ENCODE data around the gene HNRNPA1L2. TPM values are rescaled to one million over a fixed set of nuclear protein-coding genes. Genes with fewer than 3 reads are reported as not detected.
"Not testable (repeated sequence)": the region's sequence is repeated elsewhere in the genome, so short reads cannot be mapped to it uniquely, and the experiment has no call there.

HNRNPA1L2 gene
- total RNA-seq, 1 donor from 2014 or later = 3.2 TPM

DNA sequence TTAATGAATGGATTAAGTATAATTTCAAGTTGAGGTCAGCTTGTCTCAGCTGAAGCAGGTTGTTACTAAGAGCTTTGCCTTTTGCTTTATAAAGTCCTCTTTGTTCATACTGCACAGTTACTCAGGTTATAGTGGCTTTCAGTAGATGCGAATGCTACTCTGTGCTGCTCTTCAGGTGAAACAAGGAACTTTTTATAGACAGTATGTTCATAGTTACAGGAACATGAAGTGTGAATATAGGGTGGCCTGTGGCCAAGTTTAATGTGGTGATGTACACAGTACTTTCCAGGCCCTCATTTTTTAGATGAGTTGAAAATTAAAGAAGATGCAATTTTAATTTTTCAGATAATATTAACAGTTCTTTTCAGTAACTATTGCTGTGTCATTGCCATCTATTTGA lies 31.2 kb downstream of the HNRNPA1L2 start:
- intact Hi-C loops (cut with micrococcal nuclease) = no loop called here
- Histone ChIP-seq H3K27ac (replicated peaks) (no peak overlapping the region), H3K27me3 (ENCODE audit: low read depth) (no peaks in the 10 kb centered on the region), H3K9me3 (replicated peaks) (no peaks in the 10 kb centered on the region), H3K4me3 (no peak overlapping the region), H3K36me3 (peaks cover 47% of the 10 kb centered on the region), H3K4me1 (peaks cover 4% of the 10 kb centered on the region)
- TF ChIP-seq, protein P1, sequence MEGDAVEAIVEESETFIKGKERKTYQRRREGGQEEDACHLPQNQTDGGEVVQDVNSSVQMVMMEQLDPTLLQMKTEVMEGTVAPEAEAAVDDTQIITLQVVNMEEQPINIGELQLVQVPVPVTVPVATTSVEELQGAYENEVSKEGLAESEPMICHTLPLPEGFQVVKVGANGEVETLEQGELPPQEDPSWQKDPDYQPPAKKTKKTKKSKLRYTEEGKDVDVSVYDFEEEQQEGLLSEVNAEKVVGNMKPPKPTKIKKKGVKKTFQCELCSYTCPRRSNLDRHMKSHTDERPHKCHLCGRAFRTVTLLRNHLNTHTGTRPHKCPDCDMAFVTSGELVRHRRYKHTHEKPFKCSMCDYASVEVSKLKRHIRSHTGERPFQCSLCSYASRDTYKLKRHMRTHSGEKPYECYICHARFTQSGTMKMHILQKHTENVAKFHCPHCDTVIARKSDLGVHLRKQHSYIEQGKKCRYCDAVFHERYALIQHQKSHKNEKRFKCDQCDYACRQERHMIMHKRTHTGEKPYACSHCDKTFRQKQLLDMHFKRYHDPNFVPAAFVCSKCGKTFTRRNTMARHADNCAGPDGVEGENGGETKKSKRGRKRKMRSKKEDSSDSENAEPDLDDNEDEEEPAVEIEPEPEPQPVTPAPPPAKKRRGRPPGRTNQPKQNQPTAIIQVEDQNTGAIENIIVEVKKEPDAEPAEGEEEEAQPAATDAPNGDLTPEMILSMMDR (IDR thresholded peaks at IDR 0.05; ENCODE audit: borderline replicate concordance) = no peak
- DNase-seq = no peak

DNA sequence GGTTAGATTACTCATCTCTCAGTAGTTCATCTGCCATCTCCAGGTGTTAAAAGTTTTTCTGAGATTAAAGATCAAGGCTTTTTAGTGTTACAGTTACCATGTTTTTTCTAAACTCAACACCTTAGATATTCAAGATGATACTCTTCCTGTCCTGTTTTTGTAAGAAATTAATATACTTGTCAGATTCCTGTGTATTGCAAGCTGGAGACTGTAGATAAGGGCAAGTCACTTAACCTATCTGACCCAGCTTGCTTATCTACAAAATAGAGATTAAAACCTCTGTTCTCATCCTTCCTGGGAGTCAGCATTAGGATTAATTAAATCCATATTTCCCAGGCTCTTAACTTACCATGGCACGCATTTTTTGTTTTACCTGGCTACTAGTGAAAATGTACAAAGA lies 35.6 kb downstream of the HNRNPA1L2 start:
- Histone ChIP-seq H3K9me3 (replicated peaks) (no peaks in the 10 kb centered on the region), H3K4me1 (no peaks in the 10 kb centered on the region), H3K36me3 (peaks cover 75% of the 10 kb centered on the region), H3K27ac (replicated peaks) (no peak overlapping the region), H3K27me3 (ENCODE audit: low read depth) (no peaks in the 10 kb centered on the region), H3K4me3 (no peak overlapping the region)
- TF ChIP-seq, protein P1 (IDR thresholded peaks at IDR 0.05; ENCODE audit: borderline replicate concordance) = no peak
- DNase-seq = no peak
- intact Hi-C loops (cut with micrococcal nuclease) = no loop called here

DNA sequence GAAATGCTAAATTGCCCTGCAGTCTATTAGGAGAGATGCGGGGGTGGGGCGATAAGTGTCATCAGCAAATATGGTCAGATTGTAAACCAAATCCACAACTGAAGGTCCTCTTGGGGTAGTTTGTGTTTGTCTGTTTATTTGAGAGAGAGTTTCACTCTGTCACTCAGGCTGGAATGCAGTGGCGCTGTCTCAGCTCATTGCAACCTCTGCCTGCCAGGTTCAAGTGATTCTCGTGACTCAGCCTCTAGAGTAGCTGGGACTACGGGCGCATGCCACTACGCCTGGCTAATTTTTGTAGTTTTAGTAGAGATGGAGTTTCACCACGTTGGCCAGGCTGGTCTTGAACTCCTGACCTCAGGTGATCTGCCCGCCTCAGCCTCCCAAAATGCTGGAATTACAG lies 43.6 kb downstream of the HNRNPA1L2 start:
- H3K27ac ChIP-seq (replicated peaks); H3K4me3 ChIP-seq; H3K4me1 ChIP-seq; H3K9me3 ChIP-seq (replicated peaks); H3K27me3 ChIP-seq (ENCODE audit: low read depth); intact Hi-C loops (cut with micrococcal nuclease); DNase-seq: not testable (repeated sequence)
- H3K36me3 ChIP-seq = peaks cover 81% of the 10 kb centered on the region

DNA sequence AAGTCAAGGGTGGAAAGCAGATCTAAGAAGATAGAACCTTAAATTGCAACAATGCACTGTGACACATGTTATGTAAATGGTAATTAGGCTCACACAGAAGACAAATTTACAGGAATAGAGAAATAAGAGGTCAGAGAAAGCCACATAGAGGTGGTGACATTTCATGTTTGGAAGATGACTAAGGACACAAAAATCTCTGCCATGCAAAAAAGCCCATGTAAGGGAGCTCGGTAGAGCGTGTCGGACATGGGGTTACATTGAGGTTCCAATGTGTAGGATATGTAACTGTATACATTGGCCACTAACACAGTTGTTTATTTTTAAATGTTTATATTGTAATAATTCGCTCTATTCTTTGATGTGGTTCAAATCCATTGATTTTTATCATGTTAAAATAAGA lies 44.1 kb downstream of the HNRNPA1L2 start:
- Histone ChIP-seq H3K4me3 (no peak overlapping the region), H3K4me1 (no peaks in the 10 kb centered on the region), H3K36me3 (peaks cover 80% of the 10 kb centered on the region), H3K27ac (replicated peaks) (no peak overlapping the region), H3K9me3 (replicated peaks) (no peaks in the 10 kb centered on the region), H3K27me3 (ENCODE audit: low read depth) (no peaks in the 10 kb centered on the region)
- TF ChIP-seq, protein P1 (IDR thresholded peaks at IDR 0.05; ENCODE audit: borderline replicate concordance) = no peak
- DNase-seq = no peak
- intact Hi-C loops (cut with micrococcal nuclease) = no loop called here

Other genes starting within 250 kb of the HNRNPA1L2 start
- gene THSD1, start 236.3 kb upstream of the HNRNPA1L2 start, total RNA-seq = 4.2 TPM
- 32.3 TPM for gene VPS36, start 191.8 kb upstream of the HNRNPA1L2 start, total RNA-seq
- gene CKAP2, start 187.0 kb upstream of the HNRNPA1L2 start, total RNA-seq = 8.2 TPM
- gene SUGT1, start 10.4 kb downstream of the HNRNPA1L2 start, total RNA-seq = 57.8 TPM
- gene CNMD, start 97.4 kb downstream of the HNRNPA1L2 start, total RNA-seq = not detected
- gene PCDH8, start 206.2 kb downstream of the HNRNPA1L2 start, total RNA-seq = not detected

Data from left ventricle myocardium inferior (tissue), 1 donor.